ENCODE data around the gene MTCP1. TPM values are rescaled to one million over a fixed set of nuclear protein-coding genes. Genes with fewer than 3 reads are reported as not detected.

MTCP1 gene
- total RNA-seq, 1 experiment from 2014 or later = 17.1 TPM

- Mint-ChIP-seq H3K27me3 (ENCODE audit: unreplicated experiment) (no peaks in the 10 kb centered on the region), H3K27ac (ENCODE audit: unreplicated experiment) (peak overlapping the region; percentile 29), H3K4me3 (ENCODE audit: low read depth, unreplicated experiment) (peak overlapping the region; percentile 10), H3K9me3 (ENCODE audit: low read depth, unreplicated experiment) (no peaks in the 10 kb centered on the region), H3K36me3 (ENCODE audit: insufficient read depth, unreplicated experiment) (no peaks in the 10 kb centered on the region), H3K4me1 (ENCODE audit: low read depth, unreplicated experiment) (peaks cover 15% of the 10 kb centered on the region)
- no TSS peak for BruUV-seq (replicated peaks)
- DNase-seq = no peak
- CTCF ChIA-PET = no interaction called here
- TF ChIP-seq CTCF (IDR thresholded peaks at IDR 0.05; ENCODE audit: unreplicated experiment) = no peak
- intact Hi-C loops (cut with micrococcal nuclease; ENCODE audit: unreplicated experiment) = no loop called here
These were observed 17.3 kb downstream of the MTCP1 start for GRCh38 chrX:155053656-155054055.

- intact Hi-C loops (cut with micrococcal nuclease; ENCODE audit: unreplicated experiment) = no loop called here
- H3K9me3 Mint-ChIP-seq (ENCODE audit: low read depth, unreplicated experiment) = no peaks in the 10 kb centered on the region
- peak overlapping the region; percentile 10 for H3K4me3 Mint-ChIP-seq (ENCODE audit: low read depth, unreplicated experiment)
- DNase-seq = no peak
- no TSS peak for BruUV-seq (replicated peaks)
- no peak for TF ChIP-seq CTCF (IDR thresholded peaks at IDR 0.05; ENCODE audit: unreplicated experiment)
- no peaks in the 10 kb centered on the region for H3K27me3 Mint-ChIP-seq (ENCODE audit: unreplicated experiment)
- peak overlapping the region; percentile 29 for H3K27ac Mint-ChIP-seq (ENCODE audit: unreplicated experiment)
- no peaks in the 10 kb centered on the region for H3K36me3 Mint-ChIP-seq (ENCODE audit: insufficient read depth, unreplicated experiment)
- CTCF ChIA-PET = no interaction called here
- peaks cover 15% of the 10 kb centered on the region for H3K4me1 Mint-ChIP-seq (ENCODE audit: low read depth, unreplicated experiment)
These were observed 18.0 kb downstream of the MTCP1 start for GRCh38 chrX:155052738-155053498.

DNA sequence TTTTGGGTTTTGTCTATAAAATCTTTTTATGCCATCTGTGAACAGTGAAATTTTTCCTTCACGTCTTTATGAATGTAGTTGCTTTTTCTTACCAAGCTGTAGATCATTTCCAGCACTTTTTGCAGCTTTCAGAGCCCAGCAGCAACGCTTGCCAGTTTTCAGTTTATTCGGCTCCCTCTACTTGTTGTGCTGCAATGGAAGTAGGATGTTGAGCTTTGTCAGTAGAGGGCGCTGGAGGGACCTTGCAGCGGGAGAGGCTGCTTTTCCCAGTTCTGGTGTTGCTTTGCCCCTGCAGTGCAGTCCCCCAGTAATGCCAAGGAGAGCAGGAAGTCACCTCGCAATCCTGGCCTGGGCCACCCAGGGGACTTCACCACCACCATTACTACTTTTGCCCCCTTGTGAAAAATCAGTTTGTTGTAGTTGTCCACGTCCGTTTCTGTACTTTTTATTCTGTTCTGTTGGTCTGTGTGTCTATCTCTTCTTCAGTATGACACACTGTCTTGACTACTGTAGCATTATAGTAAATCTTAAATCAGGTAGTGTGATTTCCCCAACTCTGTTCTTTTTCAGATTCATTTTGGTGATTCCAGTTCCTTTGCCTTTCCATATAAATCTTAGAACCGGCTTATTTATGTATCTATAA lies 21.8 kb downstream of the MTCP1 start:
- CTCF ChIA-PET = interaction anchor here (0.6 to 1.0 kb wide), 3 partner anchors 22 to 132 kb away, joined by 3 to 6 read pairs (median 3); partner anchors contain the start of gene FUNDC2
- H3K4me3 Mint-ChIP-seq (ENCODE audit: low read depth, unreplicated experiment) = no peak overlapping the region
- BruUV-seq (replicated peaks) = no TSS peak
- no peaks in the 10 kb centered on the region for H3K9me3 Mint-ChIP-seq (ENCODE audit: low read depth, unreplicated experiment)
- H3K36me3 Mint-ChIP-seq (ENCODE audit: insufficient read depth, unreplicated experiment) = no peaks in the 10 kb centered on the region
- DNase-seq = peak; percentile 65
- TF ChIP-seq CTCF (IDR thresholded peaks at IDR 0.05; ENCODE audit: unreplicated experiment) = no peak
- intact Hi-C loops (cut with micrococcal nuclease; ENCODE audit: unreplicated experiment) = no loop called here
- no peaks in the 10 kb centered on the region for H3K27me3 Mint-ChIP-seq (ENCODE audit: unreplicated experiment)
- H3K4me1 Mint-ChIP-seq (ENCODE audit: low read depth, unreplicated experiment) = peaks cover 13% of the 10 kb centered on the region
- H3K27ac Mint-ChIP-seq (ENCODE audit: unreplicated experiment) = no peak overlapping the region

GRCh38 chrX:155046811-155047528 lies 24.0 kb downstream of the MTCP1 start:
- Mint-ChIP-seq H3K27me3 (ENCODE audit: unreplicated experiment) (no peaks in the 10 kb centered on the region), H3K27ac (ENCODE audit: unreplicated experiment) (no peak overlapping the region), H3K4me3 (ENCODE audit: low read depth, unreplicated experiment) (no peak overlapping the region), H3K9me3 (ENCODE audit: low read depth, unreplicated experiment) (no peaks in the 10 kb centered on the region), H3K36me3 (ENCODE audit: insufficient read depth, unreplicated experiment) (peaks cover 4% of the 10 kb centered on the region), H3K4me1 (ENCODE audit: low read depth, unreplicated experiment) (no peaks in the 10 kb centered on the region)
- no peak for TF ChIP-seq CTCF (IDR thresholded peaks at IDR 0.05; ENCODE audit: unreplicated experiment)
- CTCF ChIA-PET = no interaction called here
- BruUV-seq (replicated peaks) = no TSS peak
- intact Hi-C loops (cut with micrococcal nuclease; ENCODE audit: unreplicated experiment) = no loop called here
- DNase-seq = no peak

Data from Calu3 (cell line).